Activated CD8-positive, alpha-beta memory T cell treated with anti-CD3 and anti-CD28 coated beads for 4 hours (primary cell): ENCODE results near the gene NMNAT2.

Experiments
- DNase-seq, 2 donors: peaks; one replicate each; pipeline ENCODE4 v3.0.0-alpha.2; 2020; ENCODE audit warnings: low read depth in 2 of 2

The NMNAT2 gene

GRCh38 chr1:183239220-183239742 is 178.9 kb downstream of the NMNAT2 start:
- no peak for DNase-seq

- no peak for DNase-seq
Observed at GRCh38 chr1:183238071-183238470, 180.1 kb downstream of the NMNAT2 start.

- DNase-seq: no peak
Observed at GRCh38 chr1:183237046-183237445, 181.1 kb downstream of the NMNAT2 start.

GRCh38 chr1:183236158-183236725 is 181.9 kb downstream of the NMNAT2 start:
- no peak for DNase-seq

GRCh38 chr1:183235503-183235902 is 182.7 kb downstream of the NMNAT2 start:
- DNase-seq: no peak

- DNase-seq: no peak
Observed at GRCh38 chr1:183234660-183235476, 183.3 kb downstream of the NMNAT2 start.

GRCh38 chr1:183233113-183233512 is 185.1 kb downstream of the NMNAT2 start:
- no peak for DNase-seq

- no peak for DNase-seq
Observed at GRCh38 chr1:183231545-183231944, 186.6 kb downstream of the NMNAT2 start.

- no peak for DNase-seq
Observed at GRCh38 chr1:183230413-183230812, 187.8 kb downstream of the NMNAT2 start.

GRCh38 chr1:183228347-183229220 is 189.6 kb downstream of the NMNAT2 start:
- DNase-seq: no peak

GRCh38 chr1:183227422-183228346 is 190.5 kb downstream of the NMNAT2 start:
- DNase-seq: no peak

GRCh38 chr1:183226963-183227362 is 191.2 kb downstream of the NMNAT2 start:
- DNase-seq: no peak

- no peak for DNase-seq
Observed at GRCh38 chr1:183226361-183226760, 191.8 kb downstream of the NMNAT2 start.

GRCh38 chr1:183223467-183223866 is 194.7 kb downstream of the NMNAT2 start:
- DNase-seq: no peak

GRCh38 chr1:183222909-183223308 is 195.3 kb downstream of the NMNAT2 start:
- no peak for DNase-seq

- DNase-seq: no peak
Observed at GRCh38 chr1:183219616-183220009, 198.6 kb downstream of the NMNAT2 start.

- DNase-seq: peak in 1 of 2 donors; percentile 4
Observed at GRCh38 chr1:183218971-183219615, 199.1 kb downstream of the NMNAT2 start.

- no peak for DNase-seq
Observed at GRCh38 chr1:183218027-183218618, 200.1 kb downstream of the NMNAT2 start.

- DNase-seq: no peak
Observed at GRCh38 chr1:183215936-183216335, 202.2 kb downstream of the NMNAT2 start.

- no peak for DNase-seq
Observed at GRCh38 chr1:183215076-183215720, 203.0 kb downstream of the NMNAT2 start.
